ENCODE measurements around the gene ANKRD55.
"Not testable (repeated sequence)": the region's sequence is repeated elsewhere in the genome, so short reads cannot be mapped to it uniquely, and the experiment has no call there.

ANKRD55 gene

GRCh38 chr5:56168066-56168478 is 65.1 kb downstream of the ANKRD55 start:
- in situ Hi-C loops (cut with HindIII; ENCODE audit: low pct_unique_long_range_greater_than_20kb, low sequenced_read_pairs) = no loop called here
- no peak for TF ChIP-seq JUND (IDR thresholded peaks at IDR 0.05; ENCODE audit: low read depth)
- DNase-seq (ENCODE audit: low read depth in 1 of 2, low spot score in 1 of 2) = no peak

- no peak for TF ChIP-seq JUND (IDR thresholded peaks at IDR 0.05; ENCODE audit: low read depth)
- in situ Hi-C loops (cut with HindIII; ENCODE audit: low pct_unique_long_range_greater_than_20kb, low sequenced_read_pairs) = no loop called here
- no peak for DNase-seq (ENCODE audit: low read depth in 1 of 2, low spot score in 1 of 2)
These were observed 65.6 kb downstream of the ANKRD55 start for GRCh38 chr5:56167519-56167918.

GRCh38 chr5:56166671-56167385 is 66.3 kb downstream of the ANKRD55 start:
- no peak for DNase-seq (ENCODE audit: low read depth in 1 of 2, low spot score in 1 of 2)
- in situ Hi-C loops (cut with HindIII; ENCODE audit: low pct_unique_long_range_greater_than_20kb, low sequenced_read_pairs) = no loop called here

GRCh38 chr5:56164376-56164775 is 68.8 kb downstream of the ANKRD55 start:
- no peak for DNase-seq (ENCODE audit: low read depth in 1 of 2, low spot score in 1 of 2)
- TF ChIP-seq JUND (IDR thresholded peaks at IDR 0.05; ENCODE audit: low read depth) = no peak
- in situ Hi-C loops (cut with HindIII; ENCODE audit: low pct_unique_long_range_greater_than_20kb, low sequenced_read_pairs) = no loop called here

More at GRCh38 chr5:56166671-56167385, 66.3 kb downstream of the ANKRD55 start:
- TF ChIP-seq JUND (IDR thresholded peaks at IDR 0.05; ENCODE audit: low read depth) = no peak

GRCh38 chr5:56161927-56162326 is 71.2 kb downstream of the ANKRD55 start:
- no peak for TF ChIP-seq JUND (IDR thresholded peaks at IDR 0.05; ENCODE audit: low read depth)
- DNase-seq (ENCODE audit: low read depth in 1 of 2, low spot score in 1 of 2) = no peak
- in situ Hi-C loops (cut with HindIII; ENCODE audit: low pct_unique_long_range_greater_than_20kb, low sequenced_read_pairs) = no loop called here

- no peak for DNase-seq (ENCODE audit: low read depth in 1 of 2, low spot score in 1 of 2)
- no peak for TF ChIP-seq JUND (IDR thresholded peaks at IDR 0.05; ENCODE audit: low read depth)
- in situ Hi-C loops (cut with HindIII; ENCODE audit: low pct_unique_long_range_greater_than_20kb, low sequenced_read_pairs) = no loop called here
These were observed 71.7 kb downstream of the ANKRD55 start for GRCh38 chr5:56161439-56161823.

GRCh38 chr5:56160723-56161438 is 72.2 kb downstream of the ANKRD55 start:
- no peak for DNase-seq (ENCODE audit: low read depth in 1 of 2, low spot score in 1 of 2)
- no peak for TF ChIP-seq JUND (IDR thresholded peaks at IDR 0.05; ENCODE audit: low read depth)
- in situ Hi-C loops (cut with HindIII; ENCODE audit: low pct_unique_long_range_greater_than_20kb, low sequenced_read_pairs) = no loop called here

GRCh38 chr5:56159521-56159947 is 73.6 kb downstream of the ANKRD55 start:
- no peak for DNase-seq (ENCODE audit: low read depth in 1 of 2, low spot score in 1 of 2)
- in situ Hi-C loops (cut with HindIII; ENCODE audit: low pct_unique_long_range_greater_than_20kb, low sequenced_read_pairs) = no loop called here
- TF ChIP-seq JUND (IDR thresholded peaks at IDR 0.05; ENCODE audit: low read depth) = no peak

GRCh38 chr5:56158331-56158960 is 74.7 kb downstream of the ANKRD55 start:
- in situ Hi-C loops (cut with HindIII; ENCODE audit: low pct_unique_long_range_greater_than_20kb, low sequenced_read_pairs) = no loop called here
- TF ChIP-seq JUND (IDR thresholded peaks at IDR 0.05; ENCODE audit: low read depth) = no peak
- DNase-seq (ENCODE audit: low read depth in 1 of 2, low spot score in 1 of 2) = no peak

GRCh38 chr5:56157191-56157621 is 75.9 kb downstream of the ANKRD55 start:
- DNase-seq (ENCODE audit: low read depth in 1 of 2, low spot score in 1 of 2); in situ Hi-C loops (cut with HindIII; ENCODE audit: low pct_unique_long_range_greater_than_20kb, low sequenced_read_pairs): not testable (repeated sequence)

- DNase-seq (ENCODE audit: low read depth in 1 of 2, low spot score in 1 of 2); in situ Hi-C loops (cut with HindIII; ENCODE audit: low pct_unique_long_range_greater_than_20kb, low sequenced_read_pairs): not testable (repeated sequence)
These were observed 76.4 kb downstream of the ANKRD55 start for GRCh38 chr5:56156585-56157190.

GRCh38 chr5:56155992-56156584 is 77.0 kb downstream of the ANKRD55 start:
- DNase-seq (ENCODE audit: low read depth in 1 of 2, low spot score in 1 of 2) = no peak
- no peak for TF ChIP-seq JUND (IDR thresholded peaks at IDR 0.05; ENCODE audit: low read depth)
- in situ Hi-C loops (cut with HindIII; ENCODE audit: low pct_unique_long_range_greater_than_20kb, low sequenced_read_pairs) = no loop called here
